Measurements from ENCODE around the gene HYCC1.
"Not testable (repeated sequence)": the region's sequence is repeated elsewhere in the genome, so short reads cannot be mapped to it uniquely, and the experiment has no call there.

The HYCC1 gene

GRCh38 chr7:22983257-22983855 lies 30.6 kb downstream of the HYCC1 start:
- peak; percentile 32 for DNase-seq (ENCODE audit: low read depth)

GRCh38 chr7:22980422-22980821 lies 33.5 kb downstream of the HYCC1 start:
- DNase-seq (ENCODE audit: low read depth): peak; percentile 94

- no peak for DNase-seq (ENCODE audit: low read depth)
These were observed 34.1 kb downstream of the HYCC1 start for GRCh38 chr7:22979861-22980260.

GRCh38 chr7:22979251-22979650 lies 34.7 kb downstream of the HYCC1 start:
- no peak for DNase-seq (ENCODE audit: low read depth)

GRCh38 chr7:22974636-22975035 lies 39.3 kb downstream of the HYCC1 start:
- DNase-seq (ENCODE audit: low read depth): not testable (repeated sequence)

- DNase-seq (ENCODE audit: low read depth): no peak
These were observed 41.7 kb downstream of the HYCC1 start for GRCh38 chr7:22972207-22972606.

- no peak for DNase-seq (ENCODE audit: low read depth)
These were observed 44.9 kb downstream of the HYCC1 start for GRCh38 chr7:22969010-22969431.
